H9 (cell line): ENCODE data around the gene STOX2. TPM values are rescaled to one million over a fixed set of nuclear protein-coding genes. Genes with fewer than 3 reads are reported as not detected.

ENCODE experiments used
- DNase-seq: peaks from one replicate; pipeline ENCODE4 v3.0.0-alpha.2; 2017
- H2AFZ ChIP-seq: one replicate; pipeline ENCODE4 v1.6.1; 2013; ENCODE audit warnings: mild to moderate bottlenecking, low read length, control low read depth, moderate library complexity
- H2AK5ac ChIP-seq: 2 replicates; pipeline ENCODE4 v1.6.1; 2013; ENCODE audit warnings: low read length, control low read depth, mixed read lengths; ENCODE audit not compliant: insufficient read length
- H2BK120ac ChIP-seq: one replicate; pipeline ENCODE4 v1.6.1; 2013; ENCODE audit warnings: low read depth, mild to moderate bottlenecking, low read length, control low read depth, inconsistent platforms; ENCODE audit not compliant: poor library complexity, severe bottlenecking
- H2BK12ac ChIP-seq: 2 replicates; pipeline ENCODE4 v1.6.1; 2013; ENCODE audit warnings: low read length, control low read depth, mixed read lengths, low read depth; ENCODE audit not compliant: insufficient read length
- H2BK15ac ChIP-seq: 2 replicates; pipeline ENCODE4 v1.6.1; 2013; ENCODE audit warnings: low read depth, low read length, control low read depth
- H2BK20ac ChIP-seq: one replicate; pipeline ENCODE4 v1.6.1; 2013; ENCODE audit warnings: low read depth, mild to moderate bottlenecking, low read length, control low read depth, inconsistent platforms; ENCODE audit not compliant: poor library complexity, severe bottlenecking
- H2BK5ac ChIP-seq: 2 replicates; pipeline ENCODE4 v1.6.1; 2013; ENCODE audit warnings: low read length, control low read depth, mixed read lengths; ENCODE audit not compliant: insufficient read length
- H3K14ac ChIP-seq: 2 replicates; pipeline ENCODE4 v1.6.1; 2013; ENCODE audit warnings: low read length, control low read depth; ENCODE audit not compliant: insufficient read depth
- H3K18ac ChIP-seq: 2 replicates; pipeline ENCODE4 v1.6.1; 2013; ENCODE audit warnings: low read depth, mild to moderate bottlenecking, mixed read lengths, low read length, control low read depth; ENCODE audit not compliant: insufficient read length
- H3K23ac ChIP-seq: 2 replicates; pipeline ENCODE4 v1.6.1; 2013; ENCODE audit warnings: low read length, control low read depth, mixed read lengths, low read depth; ENCODE audit not compliant: insufficient read length
- H3K23me2 ChIP-seq: 2 replicates; pipeline ENCODE4 v1.6.1; 2013; ENCODE audit warnings: low read depth, mild to moderate bottlenecking, mixed read lengths, low read length, control low read depth; ENCODE audit not compliant: insufficient read length, poor library complexity, severe bottlenecking
- H3K27ac ChIP-seq: 2 replicates; pipeline ENCODE4 v1.5.1; 2013; ENCODE audit warnings: low read length, control low read depth, mixed read lengths, low read depth; ENCODE audit not compliant: insufficient read length
- H3K27me3 ChIP-seq: 2 replicates; pipeline ENCODE4 v1.6.1; 2013; ENCODE audit warnings: low read length, control low read depth, inconsistent platforms; ENCODE audit not compliant: insufficient read depth
- H3K4ac ChIP-seq: 2 replicates; pipeline ENCODE4 v1.6.1; 2013; ENCODE audit warnings: low read depth, mild to moderate bottlenecking, control low read depth, inconsistent platforms, low read length, moderate library complexity
- H3K4me1 ChIP-seq: 2 replicates; pipeline ENCODE4 v1.6.1; 2013; ENCODE audit warnings: low read length, control low read depth, inconsistent platforms; ENCODE audit not compliant: insufficient read depth
- H3K4me2 ChIP-seq: 2 replicates; pipeline ENCODE4 v1.6.1; 2013; ENCODE audit warnings: low read length, control low read depth, mixed read lengths; ENCODE audit not compliant: insufficient read length, insufficient read depth
- H3K56ac ChIP-seq: 2 replicates; pipeline ENCODE4 v1.6.1; 2013; ENCODE audit warnings: low read depth, mild to moderate bottlenecking, mixed read lengths, low read length, control low read depth; ENCODE audit not compliant: insufficient read length
- H3K79me1 ChIP-seq: 2 replicates; pipeline ENCODE4 v1.6.1; 2013; ENCODE audit warnings: low read depth, mild to moderate bottlenecking, moderate library complexity, low read length, control low read depth, inconsistent platforms; ENCODE audit not compliant: insufficient read depth, poor library complexity, severe bottlenecking
- H3K79me2 ChIP-seq: 2 replicates; pipeline ENCODE4 v1.6.1; 2013; ENCODE audit warnings: low read length, control low read depth, inconsistent platforms; ENCODE audit not compliant: insufficient read depth
- H3K9ac ChIP-seq: 2 replicates; pipeline ENCODE4 v1.6.1; 2013; ENCODE audit warnings: low read length, control low read depth, mixed read lengths; ENCODE audit not compliant: insufficient read length; ENCODE audit errors: extremely low read depth
- H3K9me3 ChIP-seq: one replicate; pipeline ENCODE4 v1.6.1; 2013; ENCODE audit warnings: low read depth, low read length, inconsistent platforms; ENCODE audit not compliant: control insufficient read depth
- H3T11ph ChIP-seq: one replicate; pipeline ENCODE4 v1.6.1; 2013; ENCODE audit warnings: mild to moderate bottlenecking, low read length, control low read depth, inconsistent platforms
- H4K20me1 ChIP-seq: one replicate; pipeline ENCODE4 v1.6.1; 2013; ENCODE audit not compliant: control insufficient read depth, insufficient read length, insufficient read depth
- H4K5ac ChIP-seq: 2 replicates; pipeline ENCODE4 v1.6.1; 2013; ENCODE audit warnings: low read depth, mild to moderate bottlenecking, mixed read lengths, low read length, control low read depth; ENCODE audit not compliant: insufficient read length
- H4K8ac ChIP-seq: replicated peaks from 2 replicates; pipeline ENCODE4 v1.6.1; 2013; ENCODE audit warnings: low read length, control low read depth, mixed read lengths, low read depth; ENCODE audit not compliant: insufficient read length
- H4K91ac ChIP-seq: 2 replicates; pipeline ENCODE4 v1.6.1; 2013; ENCODE audit warnings: low read depth, mild to moderate bottlenecking, moderate library complexity, mixed read lengths, low read length, control low read depth; ENCODE audit not compliant: insufficient read length
- H3K27ac Mint-ChIP-seq, 3 experiments: 2 replicates in 2 of 3; 3 replicates in 1 of 3; pipeline ENCODE4 v1.8.0; 2020 to 2021; ENCODE audit warnings: mixed read lengths in 3 of 3, mild to moderate bottlenecking in 1 of 3, moderate library complexity in 1 of 3
- H3K27me3 Mint-ChIP-seq: 2 replicates; pipeline ENCODE4 v1.8.0; 2021; ENCODE audit warnings: low read depth, mild to moderate bottlenecking, moderate library complexity, mixed read lengths
- H3K36me3 Mint-ChIP-seq, 3 experiments: 2 replicates in 2 of 3; 3 replicates in 1 of 3; pipeline ENCODE4 v1.8.0; 2020 to 2021; ENCODE audit warnings: low read depth in 3 of 3, mixed read lengths in 3 of 3; ENCODE audit not compliant: insufficient read depth in 1 of 3
- H3K4me1 Mint-ChIP-seq, 2 experiments: 2 replicates each; pipeline ENCODE4 v1.8.0; 2020; ENCODE audit warnings: mixed read lengths in 2 of 2
- H3K4me3 Mint-ChIP-seq, 2 experiments: 2 replicates in 1 of 2; 3 replicates in 1 of 2; pipeline ENCODE4 v1.8.0; 2020 to 2021; ENCODE audit warnings: mild to moderate bottlenecking in 2 of 2, mixed read lengths in 2 of 2, moderate library complexity in 1 of 2
- H3K9me3 Mint-ChIP-seq, 2 experiments: 2 replicates in 1 of 2; 3 replicates in 1 of 2; pipeline ENCODE4 v1.8.0; 2020; ENCODE audit warnings: mild to moderate bottlenecking in 2 of 2, mixed read lengths in 2 of 2, moderate library complexity in 1 of 2
- WGBS: extraction: QIAGEN DNeasy Blood & Tissue Kit; methylation state at CpG from one replicate; pipeline ENCODE4 v1.1.7; 2013; ENCODE audit warnings: missing lambda C conversion rate, low lambda C conversion rate, mixed read lengths; ENCODE audit not compliant: insufficient read length; ENCODE audit errors: extremely low coverage; 5-methylcytosine and 5-hydroxymethylcytosine counted together
- total RNA-seq: library from RNA; stranded (reverse); gene quantifications from 2 replicates; pipeline ENCODE4 v1.2.1, GENCODE V29; 2021
- TF ChIP-seq, protein P1 (sequence below): fragments of 200-600 bp; sonication (generic); conservative IDR thresholded peaks from 3 replicates; pipeline ENCODE4 v1.8.0; 2021; ENCODE audit warnings: antibody characterized with exemption, mild to moderate bottlenecking

STOX2 gene
- total RNA-seq, 1 experiment from 2014 or later: 28.2 TPM

DNA sequence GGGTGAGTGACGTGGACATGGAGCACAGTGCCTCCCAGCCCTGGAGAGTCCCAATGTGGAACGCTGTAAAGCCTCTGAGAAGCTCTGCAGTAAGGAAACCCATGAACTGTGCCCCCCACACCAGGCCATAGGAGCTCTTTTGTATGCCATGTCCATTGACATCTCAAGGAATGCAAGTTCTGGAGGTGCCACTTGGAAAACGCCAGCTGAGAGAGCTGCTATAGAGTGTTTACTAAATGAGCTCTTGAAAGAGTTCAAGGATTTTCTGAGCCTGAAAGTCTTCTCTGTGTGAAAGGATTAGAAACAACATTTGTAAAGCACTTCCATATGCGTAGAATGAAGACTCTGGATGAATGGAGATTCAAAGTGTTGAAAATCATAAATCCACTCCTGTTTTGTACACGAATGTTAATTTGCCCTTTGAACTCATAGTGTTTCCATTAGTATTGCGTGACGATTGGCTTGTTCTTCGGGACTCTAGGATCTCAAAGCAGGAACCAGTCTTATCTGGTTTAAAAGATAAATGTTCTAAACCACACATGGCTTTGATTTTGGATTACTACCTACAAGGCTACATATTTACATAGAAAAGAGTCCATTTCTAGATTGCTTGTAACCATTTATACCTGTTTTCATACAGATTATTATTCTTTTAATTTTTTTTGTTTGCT is 41.8 kb upstream of the STOX2 start:
- H2BK5ac ChIP-seq: no peak overlapping the region
- H4K5ac ChIP-seq: no peak overlapping the region
- H3K9me3 ChIP-seq: no peaks in the 10 kb centered on the region
- H3K79me2 ChIP-seq: no peaks in the 10 kb centered on the region
- Mint-ChIP-seq H3K27me3 (peaks cover 13% of the 10 kb centered on the region), H3K4me3 (no peak overlapping the region), H3K36me3 (no peaks in the 10 kb centered on the region; a peak in 1 of 7 replicates), H3K4me1 (peaks cover 19 to 26% of the 10 kb centered on the region in 2 experiments), H3K9me3 (no peaks in the 10 kb centered on the region; a peak in 1 of 5 replicates), H3K27ac (no peak overlapping the region)
- no peak overlapping the region for H3K4me2 ChIP-seq
- no peaks in the 10 kb centered on the region for H3K4me1 ChIP-seq
- H4K91ac ChIP-seq: no peak overlapping the region
- H3K4ac ChIP-seq: no peak overlapping the region
- no peak for DNase-seq
- TF ChIP-seq, protein P1, sequence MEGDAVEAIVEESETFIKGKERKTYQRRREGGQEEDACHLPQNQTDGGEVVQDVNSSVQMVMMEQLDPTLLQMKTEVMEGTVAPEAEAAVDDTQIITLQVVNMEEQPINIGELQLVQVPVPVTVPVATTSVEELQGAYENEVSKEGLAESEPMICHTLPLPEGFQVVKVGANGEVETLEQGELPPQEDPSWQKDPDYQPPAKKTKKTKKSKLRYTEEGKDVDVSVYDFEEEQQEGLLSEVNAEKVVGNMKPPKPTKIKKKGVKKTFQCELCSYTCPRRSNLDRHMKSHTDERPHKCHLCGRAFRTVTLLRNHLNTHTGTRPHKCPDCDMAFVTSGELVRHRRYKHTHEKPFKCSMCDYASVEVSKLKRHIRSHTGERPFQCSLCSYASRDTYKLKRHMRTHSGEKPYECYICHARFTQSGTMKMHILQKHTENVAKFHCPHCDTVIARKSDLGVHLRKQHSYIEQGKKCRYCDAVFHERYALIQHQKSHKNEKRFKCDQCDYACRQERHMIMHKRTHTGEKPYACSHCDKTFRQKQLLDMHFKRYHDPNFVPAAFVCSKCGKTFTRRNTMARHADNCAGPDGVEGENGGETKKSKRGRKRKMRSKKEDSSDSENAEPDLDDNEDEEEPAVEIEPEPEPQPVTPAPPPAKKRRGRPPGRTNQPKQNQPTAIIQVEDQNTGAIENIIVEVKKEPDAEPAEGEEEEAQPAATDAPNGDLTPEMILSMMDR: no peak
- no CpG with 5 or more reads among the region's 8 CpGs for WGBS
- no peak overlapping the region for H2BK12ac ChIP-seq
- H3K23me2 ChIP-seq: no peaks in the 10 kb centered on the region
- H3K9ac ChIP-seq: no peak overlapping the region
- H3T11ph ChIP-seq: no peak overlapping the region
- H4K8ac ChIP-seq: no peak overlapping the region
- H2AK5ac ChIP-seq: no peak overlapping the region
- H4K20me1 ChIP-seq: no peaks in the 10 kb centered on the region
- no peak overlapping the region for H3K27ac ChIP-seq
- peak overlapping the region; percentile 23 for H3K18ac ChIP-seq
- no peak overlapping the region for H2BK20ac ChIP-seq
- H3K79me1 ChIP-seq: no peaks in the 10 kb centered on the region
- H2BK120ac ChIP-seq: no peak overlapping the region
- no peak overlapping the region for H3K23ac ChIP-seq
- H3K56ac ChIP-seq: no peak overlapping the region
- H2AFZ ChIP-seq: no peak overlapping the region
- no peaks in the 10 kb centered on the region for H3K27me3 ChIP-seq
- H2BK15ac ChIP-seq: no peak overlapping the region
- H3K14ac ChIP-seq: no peak overlapping the region
